PFSK-1 (cell line): Measurements from ENCODE around the gene SOHLH2.

Experiments
- FOXP2 ChIP-seq: optimal IDR thresholded peaks from 2 replicates; pipeline ENCODE3; 2011; ENCODE audit warnings: borderline replicate concordance, control low read depth, inconsistent platforms; ENCODE audit not compliant: insufficient read depth; ENCODE audit errors: extremely low read length, extremely low read depth
- POLR2AphosphoS5 ChIP-seq: IDR thresholded peaks from 2 replicates; pipeline ENCODE4 v1.6.1; 2012; ENCODE audit warnings: low read depth, mild to moderate bottlenecking, control low read depth, low read length, moderate library complexity
- REST ChIP-seq, 2 experiments: IDR thresholded peaks; 2 replicates each; pipeline versions ENCODE4 v1.6.1 to v1.8.0; 2011 to 2012; ENCODE audit warnings: low read depth in 2 of 2, low read length in 2 of 2, control low read depth in 1 of 2, inconsistent platforms in 1 of 2, mild to moderate bottlenecking in 1 of 2, moderate library complexity in 1 of 2; ENCODE audit not compliant: insufficient read depth in 1 of 2
- SIN3A ChIP-seq: IDR thresholded peaks from 2 replicates; pipeline ENCODE4 v1.6.1; 2012; ENCODE audit warnings: mild to moderate bottlenecking, low read length, moderate library complexity, borderline replicate concordance; ENCODE audit not compliant: insufficient read depth
- TAF1 ChIP-seq: IDR thresholded peaks from 2 replicates; pipeline ENCODE4 v1.6.1; 2012; ENCODE audit warnings: low read length, control low read depth, borderline replicate concordance; ENCODE audit not compliant: insufficient read depth

- TF ChIP-seq REST (IDR thresholded peaks at IDR 0.05; ENCODE audit: insufficient read depth in 1 of 2, low read depth in 2 of 2, low read length in 2 of 2): no peak
- TF ChIP-seq SIN3A: no peak
- TF ChIP-seq TAF1: no peak
- no peak for TF ChIP-seq POLR2AphosphoS5
- no peak for TF ChIP-seq FOXP2
Observed at GRCh38 chr13:36157480-36157879, 56.9 kb downstream of the SOHLH2 start.
